Neural progenitor cell (in vitro differentiated cells): ENCODE results near the gene SLC7A5.
"Not testable (repeated sequence)": the region's sequence is repeated elsewhere in the genome, so short reads cannot be mapped to it uniquely, and the experiment has no call there.

ENCODE experiments used
- EZH2phosphoT487 ChIP-seq: fragments of 200-600 bp; sonication (generic); IDR thresholded peaks from 2 replicates; pipeline ENCODE4 v1.6.1; 2017; ENCODE audit warnings: antibody characterized with exemption
- TF ChIP-seq, protein P1 (sequence below): fragments of 200-600 bp; sonication (generic); IDR thresholded peaks from 2 replicates; pipeline ENCODE4 v1.5.1; 2017; ENCODE audit warnings: antibody characterized with exemption, mild to moderate bottlenecking

DNA sequence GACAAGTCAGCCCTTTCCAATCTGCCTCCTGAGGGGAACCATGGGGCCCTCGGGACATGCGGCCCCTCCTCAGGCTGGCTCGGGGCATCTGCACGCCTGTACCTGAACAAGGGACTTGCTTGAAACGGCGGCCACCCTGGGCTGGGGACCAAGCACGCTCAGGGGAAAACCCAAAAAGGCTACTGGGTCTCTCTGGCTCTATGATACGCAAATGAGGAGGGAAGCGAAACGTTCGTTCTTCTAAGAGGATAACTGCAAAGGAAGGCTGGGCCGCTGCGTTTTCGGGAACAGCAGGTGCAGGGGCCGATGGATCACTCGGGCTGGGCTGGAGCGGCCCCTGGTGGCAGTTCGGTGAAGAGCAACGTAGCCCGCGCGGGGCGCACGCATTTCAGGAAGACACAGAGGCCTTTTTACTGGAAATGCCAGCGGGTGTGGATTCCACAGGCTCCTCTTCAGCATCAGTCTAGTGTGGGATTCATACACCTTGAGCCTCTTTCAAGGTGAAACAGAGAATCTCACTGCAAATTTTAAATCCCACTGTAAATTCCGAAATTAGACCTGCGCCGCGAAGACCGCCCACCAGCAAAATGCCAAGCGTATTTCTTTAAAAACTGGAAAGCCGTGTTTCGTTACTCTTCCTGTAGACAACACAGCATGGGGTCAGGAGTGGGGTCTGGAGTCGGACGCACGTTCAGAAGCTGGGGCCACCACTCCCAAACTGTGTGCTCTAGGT, 40.1 kb upstream of the SLC7A5 start:
- TF ChIP-seq, protein P1, sequence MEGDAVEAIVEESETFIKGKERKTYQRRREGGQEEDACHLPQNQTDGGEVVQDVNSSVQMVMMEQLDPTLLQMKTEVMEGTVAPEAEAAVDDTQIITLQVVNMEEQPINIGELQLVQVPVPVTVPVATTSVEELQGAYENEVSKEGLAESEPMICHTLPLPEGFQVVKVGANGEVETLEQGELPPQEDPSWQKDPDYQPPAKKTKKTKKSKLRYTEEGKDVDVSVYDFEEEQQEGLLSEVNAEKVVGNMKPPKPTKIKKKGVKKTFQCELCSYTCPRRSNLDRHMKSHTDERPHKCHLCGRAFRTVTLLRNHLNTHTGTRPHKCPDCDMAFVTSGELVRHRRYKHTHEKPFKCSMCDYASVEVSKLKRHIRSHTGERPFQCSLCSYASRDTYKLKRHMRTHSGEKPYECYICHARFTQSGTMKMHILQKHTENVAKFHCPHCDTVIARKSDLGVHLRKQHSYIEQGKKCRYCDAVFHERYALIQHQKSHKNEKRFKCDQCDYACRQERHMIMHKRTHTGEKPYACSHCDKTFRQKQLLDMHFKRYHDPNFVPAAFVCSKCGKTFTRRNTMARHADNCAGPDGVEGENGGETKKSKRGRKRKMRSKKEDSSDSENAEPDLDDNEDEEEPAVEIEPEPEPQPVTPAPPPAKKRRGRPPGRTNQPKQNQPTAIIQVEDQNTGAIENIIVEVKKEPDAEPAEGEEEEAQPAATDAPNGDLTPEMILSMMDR = peak; percentile 90
- TF ChIP-seq EZH2phosphoT487 = not testable (repeated sequence)
